ENCODE measurements around the gene TMEM219.
A peak's percentile ranks its signal among the peaks of the same experiment; 100 is the strongest.

The TMEM219 gene

GRCh38 chr16:30002614-30003346, 40.9 kb downstream of the TMEM219 start:
- Histone ChIP-seq H3K4me1 (peaks cover 98% of the 10 kb centered on the region), H3K36me3 (peaks cover 36% of the 10 kb centered on the region), H3K4me2 (peak overlapping the region; percentile 97), H3K27me3 (no peaks in the 10 kb centered on the region), H4K20me1 (peaks cover 23% of the 10 kb centered on the region; the same call in 1 of the 2 replicates), H3K9ac (peak overlapping the region; percentile 65; the same call in 1 of the 2 replicates), H3K9me3 (no peaks in the 10 kb centered on the region), H3K4me3 (no peak overlapping the region), H3K27ac (peak overlapping the region; percentile 91)
- no peak for TF ChIP-seq Cebpa-rat (IDR thresholded peaks at IDR 0.05)

GRCh38 chr16:30003670-30004423, 42.0 kb downstream of the TMEM219 start:
- H3K27ac ChIP-seq, result peak overlapping the region; percentile 91
- H4K20me1 ChIP-seq, result peaks cover 23% of the 10 kb centered on the region; the same call in 1 of the 2 replicates
- peak overlapping the region; percentile 54 for H3K4me3 ChIP-seq
- H3K9ac ChIP-seq, result peak overlapping the region; percentile 65; the same call in 1 of the 2 replicates
- H3K27me3 ChIP-seq, result no peaks in the 10 kb centered on the region
- peaks cover 36% of the 10 kb centered on the region for H3K36me3 ChIP-seq
- peaks cover 91% of the 10 kb centered on the region for H3K4me1 ChIP-seq
- no peak for TF ChIP-seq Cebpa-rat (IDR thresholded peaks at IDR 0.05)
- H3K9me3 ChIP-seq, result no peaks in the 10 kb centered on the region
- peak overlapping the region; percentile 97 for H3K4me2 ChIP-seq

GRCh38 chr16:30004424-30004776, 42.5 kb downstream of the TMEM219 start:
- no peak for TF ChIP-seq Cebpa-rat (IDR thresholded peaks at IDR 0.05)
- Histone ChIP-seq H3K4me1 (peaks cover 90% of the 10 kb centered on the region), H3K9ac (peak overlapping the region; percentile 65; the same call in 1 of the 2 replicates), H3K27me3 (no peaks in the 10 kb centered on the region), H3K36me3 (peaks cover 36% of the 10 kb centered on the region), H3K27ac (peak overlapping the region; percentile 91), H4K20me1 (peaks cover 19% of the 10 kb centered on the region; the same call in 1 of the 2 replicates), H3K9me3 (no peaks in the 10 kb centered on the region), H3K4me2 (peak overlapping the region; percentile 97), H3K4me3 (peak overlapping the region; percentile 54)

GRCh38 chr16:30004811-30005242, 42.9 kb downstream of the TMEM219 start:
- TF ChIP-seq Cebpa-rat (IDR thresholded peaks at IDR 0.05), result no peak
- Histone ChIP-seq H3K27me3 (no peaks in the 10 kb centered on the region), H3K27ac (peak overlapping the region; percentile 91), H3K4me3 (peak overlapping the region; percentile 54), H3K4me1 (peaks cover 90% of the 10 kb centered on the region), H3K9me3 (no peaks in the 10 kb centered on the region), H3K36me3 (peaks cover 36% of the 10 kb centered on the region), H3K9ac (peak overlapping the region; percentile 65), H4K20me1 (peaks cover 14% of the 10 kb centered on the region; the same call in 1 of the 2 replicates), H3K4me2 (peak overlapping the region; percentile 97)

GRCh38 chr16:30005341-30006094, 43.6 kb downstream of the TMEM219 start:
- Histone ChIP-seq H3K9me3 (no peaks in the 10 kb centered on the region), H3K9ac (peak overlapping the region; percentile 26; the same call in 1 of the 2 replicates), H3K36me3 (peaks cover 36% of the 10 kb centered on the region), H3K27ac (peak overlapping the region; percentile 91), H3K4me2 (peak overlapping the region; percentile 97), H3K4me3 (peak overlapping the region; percentile 46), H3K4me1 (peaks cover 90% of the 10 kb centered on the region), H3K27me3 (no peaks in the 10 kb centered on the region), H4K20me1 (peaks cover 10% of the 10 kb centered on the region; the same call in 1 of the 2 replicates)
- no peak for TF ChIP-seq Cebpa-rat (IDR thresholded peaks at IDR 0.05)

GRCh38 chr16:30006095-30006473, 44.2 kb downstream of the TMEM219 start:
- H3K4me1 ChIP-seq, result peaks cover 87% of the 10 kb centered on the region
- no peak for TF ChIP-seq Cebpa-rat (IDR thresholded peaks at IDR 0.05)
- H3K4me3 ChIP-seq, result 0 out of 2 replicates have a peak overlapping the region, but pooled peaks have one; percentile 46
- no peaks in the 10 kb centered on the region for H3K9me3 ChIP-seq
- H3K4me2 ChIP-seq, result peak overlapping the region; percentile 97
- peaks cover 6% of the 10 kb centered on the region; the same call in 1 of the 2 replicates for H4K20me1 ChIP-seq
- H3K9ac ChIP-seq, result peak overlapping the region; percentile 26; the same call in 1 of the 2 replicates
- H3K27ac ChIP-seq, result peak overlapping the region; percentile 91
- peaks cover 36% of the 10 kb centered on the region for H3K36me3 ChIP-seq
- H3K27me3 ChIP-seq, result no peaks in the 10 kb centered on the region

- TF ChIP-seq Cebpa-rat (IDR thresholded peaks at IDR 0.05), result no peak
Measured at GRCh38 chr16:30006659-30007377, 44.9 kb downstream of the TMEM219 start.

GRCh38 chr16:30007378-30007895, 45.6 kb downstream of the TMEM219 start:
- H4K20me1 ChIP-seq, result peaks cover 2% of the 10 kb centered on the region; the same call in 1 of the 2 replicates
- no peak for TF ChIP-seq Cebpa-rat (IDR thresholded peaks at IDR 0.05)
- H3K9ac ChIP-seq, result 0 out of 2 replicates have a peak overlapping the region, but pooled peaks have one; percentile 49
- no peaks in the 10 kb centered on the region for H3K9me3 ChIP-seq
- H3K27ac ChIP-seq, result 0 out of 2 replicates have a peak overlapping the region, but pooled peaks have one; percentile 91
- no peak overlapping the region for H3K4me3 ChIP-seq
- no peaks in the 10 kb centered on the region for H3K27me3 ChIP-seq
- no peak overlapping the region for H3K4me2 ChIP-seq
- peaks cover 84% of the 10 kb centered on the region for H3K4me1 ChIP-seq
- peaks cover 30% of the 10 kb centered on the region for H3K36me3 ChIP-seq

More at GRCh38 chr16:30006659-30007377, 44.9 kb downstream of the TMEM219 start:
- no peak overlapping the region for H3K4me3 ChIP-seq
- no peaks in the 10 kb centered on the region for H3K27me3 ChIP-seq
- H3K4me1 ChIP-seq, result peaks cover 84% of the 10 kb centered on the region
- H3K4me2 ChIP-seq, result peak overlapping the region; percentile 97
- no peaks in the 10 kb centered on the region for H3K9me3 ChIP-seq
- H3K27ac ChIP-seq, result peak overlapping the region; percentile 91
- H3K9ac ChIP-seq, result 0 out of 2 replicates have a peak overlapping the region, but pooled peaks have one; percentile 49
- peaks cover 36% of the 10 kb centered on the region for H3K36me3 ChIP-seq
- peaks cover 6% of the 10 kb centered on the region; the same call in 1 of the 2 replicates for H4K20me1 ChIP-seq
